ENCODE measurements around the gene MDM2.

The MDM2 gene

DNA sequence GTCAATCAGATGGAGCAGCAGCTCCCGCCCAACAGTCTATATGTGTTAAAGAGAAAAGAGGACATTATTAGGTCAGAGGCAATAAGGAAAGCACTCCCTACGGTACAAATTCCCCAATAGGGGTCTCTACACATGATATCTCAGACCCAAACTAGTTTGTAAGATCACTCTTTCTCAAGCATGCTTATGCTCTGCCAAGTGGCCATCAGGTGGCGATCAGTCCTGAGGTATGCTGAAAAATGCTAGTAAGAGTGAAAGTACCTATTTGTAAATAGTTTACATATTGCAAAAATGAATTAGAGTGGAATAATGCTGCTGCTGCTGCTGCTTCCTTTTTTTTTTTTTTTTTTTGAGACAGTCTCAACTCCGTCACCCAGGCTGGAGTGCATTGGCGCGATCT is 63.9 kb downstream of the MDM2 start:
- Mint-ChIP-seq H3K27ac (no peak overlapping the region), H3K36me3 (ENCODE audit: low read depth) (peaks cover 22% of the 10 kb centered on the region), H3K9me3 (no peaks in the 10 kb centered on the region), H3K4me3 (no peak overlapping the region), H3K4me1 (ENCODE audit: low read depth) (no peaks in the 10 kb centered on the region), H3K27me3 (peaks cover 3% of the 10 kb centered on the region)
- DNase-seq = no peak

DNA sequence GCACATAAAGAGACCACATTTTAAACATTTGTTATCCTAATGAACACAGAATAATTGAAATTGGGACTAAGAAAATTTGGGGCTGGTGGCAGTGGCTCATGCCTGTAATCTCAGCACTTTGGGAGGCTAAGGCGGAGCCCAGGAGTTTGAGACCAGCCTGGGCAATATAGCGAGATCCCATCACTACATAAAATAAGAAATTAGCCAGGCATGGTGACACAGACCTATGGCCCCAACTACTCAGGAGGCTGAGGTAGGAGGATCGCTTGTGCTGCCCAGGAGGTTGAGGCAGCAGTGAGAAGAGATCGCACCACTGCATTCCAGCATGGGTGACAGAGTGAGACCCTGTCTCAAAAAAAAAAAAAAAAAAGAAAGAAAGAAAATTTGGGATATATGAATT is 65.3 kb downstream of the MDM2 start:
- Mint-ChIP-seq H3K9me3 (no peaks in the 10 kb centered on the region), H3K36me3 (ENCODE audit: low read depth) (peaks cover 21% of the 10 kb centered on the region), H3K4me1 (ENCODE audit: low read depth) (no peaks in the 10 kb centered on the region), H3K27ac (no peak overlapping the region), H3K4me3 (no peak overlapping the region), H3K27me3 (peaks cover 3% of the 10 kb centered on the region)
- no peak for DNase-seq

DNA sequence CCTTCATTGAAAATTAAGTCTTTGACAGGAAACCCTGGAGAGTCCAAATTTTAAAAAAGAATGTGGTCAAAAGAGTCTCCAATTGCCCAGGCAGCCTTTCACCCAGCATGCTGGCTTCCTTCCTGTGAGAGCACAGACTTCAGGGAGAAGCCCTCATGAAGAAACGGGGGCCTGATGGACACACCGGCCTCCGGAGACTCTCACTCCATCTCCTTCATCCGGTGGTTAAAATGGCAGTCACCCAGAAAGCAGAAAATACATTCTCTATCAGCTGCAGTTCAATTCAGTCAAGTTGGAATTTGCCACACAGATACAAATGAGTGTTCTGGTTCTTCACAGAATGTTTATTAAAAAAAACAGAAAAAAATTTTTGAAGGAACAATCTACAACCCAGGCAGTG is 68.5 kb downstream of the MDM2 start:
- H3K4me3 Mint-ChIP-seq = no peak overlapping the region
- H3K27ac Mint-ChIP-seq = no peak overlapping the region
- peaks cover 10% of the 10 kb centered on the region for H3K36me3 Mint-ChIP-seq (ENCODE audit: low read depth)
- H3K9me3 Mint-ChIP-seq = no peaks in the 10 kb centered on the region
- peaks cover 3% of the 10 kb centered on the region for H3K27me3 Mint-ChIP-seq
- H3K4me1 Mint-ChIP-seq (ENCODE audit: low read depth) = no peaks in the 10 kb centered on the region
- DNase-seq = no peak

DNA sequence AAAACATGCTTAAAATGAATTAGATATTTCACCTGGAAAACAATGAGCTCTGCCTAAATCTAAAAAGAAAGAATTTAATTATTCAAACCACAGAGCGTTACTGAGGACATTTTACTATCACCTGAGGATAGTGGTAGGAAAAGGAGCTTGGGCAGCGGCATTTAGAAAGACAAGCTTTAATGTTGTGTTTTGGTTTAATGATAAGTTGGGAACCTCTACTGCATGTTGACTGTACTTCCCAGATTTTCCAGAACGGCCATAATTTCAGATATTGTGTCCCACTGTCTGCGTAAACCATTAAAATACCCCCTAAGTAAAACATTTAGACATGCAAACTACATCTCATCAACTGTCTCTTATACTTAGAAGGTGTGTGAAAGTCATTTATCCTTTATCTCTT is 69.6 kb downstream of the MDM2 start:
- peaks cover 3% of the 10 kb centered on the region for H3K27me3 Mint-ChIP-seq
- no peaks in the 10 kb centered on the region for H3K4me1 Mint-ChIP-seq (ENCODE audit: low read depth)
- DNase-seq = no peak
- H3K9me3 Mint-ChIP-seq = peaks cover 3% of the 10 kb centered on the region
- peaks cover 15% of the 10 kb centered on the region for H3K36me3 Mint-ChIP-seq (ENCODE audit: low read depth)
- H3K4me3 Mint-ChIP-seq = no peak overlapping the region
- H3K27ac Mint-ChIP-seq = no peak overlapping the region

DNA sequence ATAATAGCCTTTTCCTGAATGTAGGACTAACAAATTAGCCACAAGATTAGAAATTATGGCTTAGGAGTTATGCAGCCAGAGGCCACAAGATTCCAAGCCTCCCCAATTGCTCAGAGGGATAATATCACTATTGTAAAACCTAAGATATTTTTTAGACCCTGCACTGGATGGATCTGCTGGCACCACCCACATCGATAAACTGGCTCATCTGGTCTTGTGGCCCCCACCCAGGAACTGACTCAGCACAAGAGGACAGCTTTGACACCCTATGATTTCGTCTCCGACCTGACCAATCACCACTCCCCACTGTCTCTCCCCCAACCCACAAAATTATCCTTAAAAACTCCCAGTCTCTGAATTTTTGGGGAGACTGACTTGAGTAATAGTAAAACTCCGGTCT is 70.3 kb downstream of the MDM2 start:
- Mint-ChIP-seq H3K36me3 (ENCODE audit: low read depth) (peaks cover 22% of the 10 kb centered on the region), H3K27ac (no peak overlapping the region), H3K27me3 (peaks cover 3% of the 10 kb centered on the region), H3K4me3 (no peak overlapping the region), H3K4me1 (ENCODE audit: low read depth) (no peaks in the 10 kb centered on the region), H3K9me3 (peaks cover 3% of the 10 kb centered on the region)
- DNase-seq = no peak

DNA sequence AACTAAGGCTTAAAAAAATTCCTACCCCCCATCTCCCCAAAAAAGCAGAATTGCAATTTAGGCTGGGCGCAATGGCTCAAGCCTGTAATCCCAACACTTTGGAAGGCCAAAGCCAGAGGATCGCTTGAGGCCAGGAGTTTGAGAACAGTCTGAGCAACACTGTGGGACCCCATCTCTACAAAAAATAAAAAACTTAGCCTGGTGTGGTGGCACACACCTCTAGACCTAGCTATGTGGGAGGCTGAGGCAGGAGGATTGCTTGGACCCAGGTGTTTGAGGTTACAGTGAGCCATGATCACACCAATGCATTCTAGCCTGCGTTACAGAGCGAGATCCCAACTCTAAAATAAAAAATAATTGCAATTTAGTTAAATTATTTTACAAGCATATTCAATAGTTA is 70.9 kb downstream of the MDM2 start:
- Mint-ChIP-seq H3K9me3 (peaks cover 3% of the 10 kb centered on the region), H3K4me1 (ENCODE audit: low read depth) (no peaks in the 10 kb centered on the region), H3K36me3 (ENCODE audit: low read depth) (peaks cover 24% of the 10 kb centered on the region), H3K4me3 (no peak overlapping the region), H3K27ac (no peak overlapping the region), H3K27me3 (peaks cover 3% of the 10 kb centered on the region)
- DNase-seq = no peak

DNA sequence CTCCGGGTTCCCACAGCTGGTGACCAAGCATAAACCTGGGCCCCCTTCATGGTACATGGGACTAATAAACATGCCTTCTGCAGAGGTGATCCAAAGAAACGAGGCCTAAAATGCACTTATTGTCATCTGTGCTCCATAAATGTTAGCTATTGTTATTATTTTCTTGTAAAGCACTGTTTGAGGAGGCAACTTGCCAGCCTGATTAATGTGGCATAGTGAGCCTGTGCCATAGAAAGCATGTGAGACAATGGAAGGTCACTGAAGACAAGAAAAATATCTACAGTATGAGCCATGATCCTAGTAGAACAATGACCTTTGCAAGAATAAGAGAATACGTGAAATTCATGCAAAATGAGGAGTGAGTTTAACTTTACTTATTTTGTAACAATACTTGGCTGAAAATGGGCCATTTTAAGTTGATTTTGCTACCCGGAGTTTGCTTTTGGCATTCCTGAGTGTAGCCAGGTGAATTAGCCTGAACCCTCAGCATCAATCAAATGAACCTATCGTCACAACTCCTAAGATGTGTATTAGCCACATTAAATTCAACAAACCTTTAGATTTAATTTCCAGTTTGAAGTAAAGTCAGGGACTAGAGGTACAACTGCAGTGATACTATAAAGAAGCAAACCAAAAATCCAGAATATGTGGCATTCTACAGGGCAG is 72.8 kb downstream of the MDM2 start:
- H3K27me3 Mint-ChIP-seq = no peaks in the 10 kb centered on the region
- H3K27ac Mint-ChIP-seq = no peak overlapping the region
- peaks cover 24% of the 10 kb centered on the region for H3K36me3 Mint-ChIP-seq (ENCODE audit: low read depth)
- H3K4me3 Mint-ChIP-seq = no peak overlapping the region
- H3K9me3 Mint-ChIP-seq = peaks cover 3% of the 10 kb centered on the region
- DNase-seq = no peak
- H3K4me1 Mint-ChIP-seq (ENCODE audit: low read depth) = no peaks in the 10 kb centered on the region

DNA sequence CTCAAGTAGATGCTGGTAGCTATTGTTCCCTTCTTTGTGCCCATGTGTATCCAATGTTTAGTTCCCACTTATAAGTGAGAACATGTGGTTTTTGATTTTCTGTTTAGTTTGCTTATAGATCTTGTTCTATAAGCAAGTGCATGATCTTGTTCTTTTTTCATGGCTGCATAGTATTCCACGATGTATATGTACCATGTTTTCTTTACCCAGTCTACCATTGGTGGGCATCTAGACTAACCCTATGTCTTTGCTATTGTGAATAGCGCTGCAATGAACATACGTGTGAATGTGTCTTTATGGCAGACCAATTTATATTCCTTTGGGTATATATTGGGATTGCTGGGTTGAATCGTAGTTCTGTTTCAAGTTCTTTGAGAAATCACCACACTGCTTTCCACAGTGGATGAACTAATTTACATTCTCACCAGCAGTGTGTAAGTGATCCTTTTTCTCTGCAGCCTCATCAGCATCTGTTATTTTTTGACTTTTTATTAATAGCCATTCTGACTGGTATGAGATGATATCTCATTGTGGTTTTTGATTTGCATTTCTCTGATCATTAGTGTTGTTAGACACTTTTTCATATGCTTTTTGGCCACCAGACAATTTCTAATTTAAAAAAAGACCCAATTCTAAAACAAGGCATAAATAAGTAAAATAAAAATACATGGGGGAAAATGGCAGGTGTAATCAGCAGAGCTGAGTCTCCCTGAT is 74.4 kb downstream of the MDM2 start:
- Mint-ChIP-seq H3K9me3 (peaks cover 3% of the 10 kb centered on the region), H3K36me3 (ENCODE audit: low read depth) (peaks cover 22% of the 10 kb centered on the region), H3K27ac (no peak overlapping the region), H3K27me3 (peaks cover 2% of the 10 kb centered on the region), H3K4me3 (no peak overlapping the region), H3K4me1 (ENCODE audit: low read depth) (no peaks in the 10 kb centered on the region)
- no peak for DNase-seq

DNA sequence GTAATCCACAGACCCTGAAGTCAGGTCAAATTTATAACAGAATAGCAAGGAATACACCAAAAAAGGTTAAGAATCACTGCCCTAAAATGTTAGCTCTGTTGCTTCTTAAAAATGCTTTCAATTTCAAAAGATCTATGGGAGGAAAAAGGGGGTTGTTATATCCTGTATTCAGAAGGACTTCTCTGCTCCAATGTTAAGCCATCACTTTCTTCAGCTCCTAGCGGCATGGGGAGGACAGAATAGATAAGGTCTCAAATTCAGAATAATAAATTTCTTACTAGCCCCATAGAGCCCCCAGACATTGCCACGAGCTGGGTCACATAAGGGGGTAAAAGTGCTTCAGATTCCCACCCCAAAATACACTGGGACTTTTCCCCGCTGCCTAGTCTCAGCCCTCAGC is 75.2 kb downstream of the MDM2 start:
- Mint-ChIP-seq H3K36me3 (ENCODE audit: low read depth) (peaks cover 22% of the 10 kb centered on the region), H3K27me3 (peaks cover 2% of the 10 kb centered on the region), H3K4me1 (ENCODE audit: low read depth) (peaks cover 6% of the 10 kb centered on the region), H3K9me3 (peaks cover 3% of the 10 kb centered on the region), H3K27ac (no peak overlapping the region), H3K4me3 (no peak overlapping the region)
- DNase-seq = no peak

DNA sequence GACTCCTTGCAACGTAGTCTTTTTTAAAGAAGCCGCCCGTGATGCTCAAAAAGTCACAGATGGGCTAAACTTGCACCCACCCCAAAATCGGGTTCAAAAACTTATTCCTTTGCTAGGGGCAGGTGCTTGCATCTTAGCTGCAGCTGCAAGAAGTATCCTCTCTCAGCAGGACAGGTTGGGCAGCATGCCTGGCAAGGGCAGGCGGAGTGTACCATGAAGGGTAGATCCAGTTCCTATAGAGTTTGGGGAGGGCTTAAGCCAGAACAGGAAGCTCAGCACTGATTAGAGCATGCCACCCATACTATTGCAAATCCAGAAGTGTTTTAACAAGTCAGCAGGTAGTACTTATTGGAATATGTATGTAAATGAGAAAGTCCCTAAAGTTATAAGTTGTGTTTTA is 76.3 kb downstream of the MDM2 start:
- no peak overlapping the region for H3K27ac Mint-ChIP-seq
- peaks cover 15% of the 10 kb centered on the region for H3K4me1 Mint-ChIP-seq (ENCODE audit: low read depth)
- peaks cover 2% of the 10 kb centered on the region for H3K27me3 Mint-ChIP-seq
- peaks cover 3% of the 10 kb centered on the region for H3K9me3 Mint-ChIP-seq
- H3K4me3 Mint-ChIP-seq = no peak overlapping the region
- DNase-seq = no peak
- peaks cover 22% of the 10 kb centered on the region for H3K36me3 Mint-ChIP-seq (ENCODE audit: low read depth)

DNA sequence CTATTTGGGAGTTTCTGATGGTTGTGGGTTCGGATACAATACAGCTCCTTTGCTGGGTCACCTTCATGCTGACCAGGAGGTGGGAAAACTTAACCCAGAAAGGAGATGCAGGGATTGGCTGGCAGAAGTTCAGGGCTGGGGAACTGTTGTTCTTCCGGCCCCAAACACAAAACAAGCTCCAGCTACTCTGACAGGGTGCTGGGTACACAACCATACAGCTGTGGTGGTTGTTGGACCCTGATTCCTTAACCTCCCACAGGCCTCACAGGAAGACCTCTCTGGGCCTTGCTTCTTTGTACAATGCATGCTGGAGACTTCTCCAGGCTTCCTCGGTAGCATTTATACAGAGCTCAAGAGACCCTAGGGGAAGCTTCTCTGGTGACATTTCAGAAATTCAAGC is 77.4 kb downstream of the MDM2 start:
- Mint-ChIP-seq H3K27ac (no peak overlapping the region), H3K36me3 (ENCODE audit: low read depth) (peaks cover 20% of the 10 kb centered on the region), H3K4me1 (ENCODE audit: low read depth) (peaks cover 21% of the 10 kb centered on the region), H3K27me3 (peaks cover 2% of the 10 kb centered on the region), H3K4me3 (no peak overlapping the region), H3K9me3 (peaks cover 3% of the 10 kb centered on the region)
- DNase-seq = no peak

DNA sequence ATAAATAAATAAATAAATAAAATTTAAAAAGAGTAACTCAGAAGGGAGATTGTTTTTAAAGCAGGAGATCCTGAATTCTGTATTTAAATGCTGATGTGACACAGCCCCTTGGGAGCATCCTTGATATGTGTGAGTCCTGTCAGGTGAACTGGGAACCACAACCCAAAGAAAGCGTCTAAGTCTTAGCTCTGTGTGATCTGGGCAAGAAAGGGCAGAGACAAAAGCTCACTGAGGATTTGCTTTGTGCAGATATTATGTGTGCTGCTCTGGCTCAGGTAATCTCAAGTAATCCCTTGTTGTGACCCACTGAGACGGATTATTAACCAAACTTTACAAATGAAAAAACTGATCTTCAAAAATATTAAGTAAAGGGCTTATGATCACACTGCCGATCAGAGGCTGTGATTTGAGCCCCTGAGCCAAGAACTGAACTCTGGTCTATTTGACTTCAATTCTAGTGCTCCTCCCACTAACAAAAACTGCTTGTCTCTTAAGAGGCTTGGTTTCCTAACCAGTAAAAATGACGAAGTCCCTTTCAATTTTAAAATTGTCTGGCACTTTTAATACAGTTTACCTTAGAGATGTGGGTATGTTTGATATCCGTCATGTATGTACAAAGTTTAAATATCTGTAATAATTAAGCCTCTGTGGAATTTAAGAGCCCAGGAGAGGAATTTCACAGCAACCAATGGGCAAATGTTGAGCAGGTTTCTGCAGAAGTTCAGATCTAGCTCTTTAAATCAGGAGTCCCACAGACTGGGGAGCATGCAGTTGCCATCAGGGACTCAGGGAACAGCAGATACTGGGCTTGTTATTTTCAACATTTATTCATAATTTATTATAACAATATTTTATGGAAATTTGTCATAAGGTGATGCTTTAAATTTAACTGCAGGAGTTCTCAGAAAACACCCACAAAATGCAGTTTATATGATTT is 78.9 kb downstream of the MDM2 start:
- Mint-ChIP-seq H3K27ac (no peak overlapping the region), H3K27me3 (peaks cover 2% of the 10 kb centered on the region), H3K4me3 (no peak overlapping the region), H3K36me3 (ENCODE audit: low read depth) (peaks cover 20% of the 10 kb centered on the region), H3K4me1 (ENCODE audit: low read depth) (peaks cover 31% of the 10 kb centered on the region), H3K9me3 (peaks cover 3% of the 10 kb centered on the region)
- no peak for DNase-seq

DNA sequence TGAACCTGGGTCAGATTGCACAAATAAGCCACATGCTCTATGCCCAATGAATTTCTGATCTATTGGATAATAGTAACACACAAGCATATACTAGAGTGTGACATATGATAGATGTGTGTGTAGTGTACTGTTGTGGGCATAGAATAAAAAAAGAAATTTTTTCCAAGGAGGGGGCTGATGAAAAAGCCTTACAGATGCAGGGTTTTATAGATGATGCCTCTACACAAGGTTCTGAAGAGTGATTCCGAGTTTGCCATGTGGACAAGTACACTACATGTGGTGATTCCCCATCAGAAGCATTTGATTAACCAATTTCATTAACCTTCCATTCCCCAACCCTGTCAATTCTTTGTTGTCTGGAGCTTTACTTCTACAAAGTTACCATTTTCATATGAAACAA is 79.7 kb downstream of the MDM2 start:
- no peak overlapping the region for H3K4me3 Mint-ChIP-seq
- H3K4me1 Mint-ChIP-seq (ENCODE audit: low read depth) = peaks cover 36% of the 10 kb centered on the region
- no peak overlapping the region for H3K27ac Mint-ChIP-seq
- no peak for DNase-seq
- peaks cover 13% of the 10 kb centered on the region for H3K36me3 Mint-ChIP-seq (ENCODE audit: low read depth)
- peaks cover 2% of the 10 kb centered on the region for H3K27me3 Mint-ChIP-seq
- H3K9me3 Mint-ChIP-seq = no peaks in the 10 kb centered on the region

DNA sequence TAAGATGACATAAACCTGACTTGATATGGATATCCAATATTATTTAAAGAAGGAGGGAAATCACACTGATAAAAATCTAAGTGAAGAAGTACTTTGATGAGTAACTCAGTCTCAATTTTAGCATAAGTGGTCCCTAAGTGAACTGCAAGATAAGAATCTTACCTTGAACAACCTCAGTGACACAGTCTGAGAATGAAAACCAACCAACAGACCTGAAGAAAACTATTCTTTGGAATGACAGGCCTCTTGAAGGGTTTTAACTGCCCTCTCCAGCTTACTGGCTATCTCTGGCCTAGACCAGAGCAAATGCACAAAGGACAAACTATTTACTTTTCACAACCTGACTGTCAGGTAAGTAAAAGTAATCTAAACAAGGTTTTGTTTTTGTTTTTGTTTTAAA is 80.3 kb downstream of the MDM2 start:
- peaks cover 7% of the 10 kb centered on the region for H3K36me3 Mint-ChIP-seq (ENCODE audit: low read depth)
- no peaks in the 10 kb centered on the region for H3K9me3 Mint-ChIP-seq
- peaks cover 36% of the 10 kb centered on the region for H3K4me1 Mint-ChIP-seq (ENCODE audit: low read depth)
- no peak for DNase-seq
- H3K27me3 Mint-ChIP-seq = peaks cover 2% of the 10 kb centered on the region
- H3K4me3 Mint-ChIP-seq = no peak overlapping the region
- peak overlapping the region; percentile 51 for H3K27ac Mint-ChIP-seq

DNA sequence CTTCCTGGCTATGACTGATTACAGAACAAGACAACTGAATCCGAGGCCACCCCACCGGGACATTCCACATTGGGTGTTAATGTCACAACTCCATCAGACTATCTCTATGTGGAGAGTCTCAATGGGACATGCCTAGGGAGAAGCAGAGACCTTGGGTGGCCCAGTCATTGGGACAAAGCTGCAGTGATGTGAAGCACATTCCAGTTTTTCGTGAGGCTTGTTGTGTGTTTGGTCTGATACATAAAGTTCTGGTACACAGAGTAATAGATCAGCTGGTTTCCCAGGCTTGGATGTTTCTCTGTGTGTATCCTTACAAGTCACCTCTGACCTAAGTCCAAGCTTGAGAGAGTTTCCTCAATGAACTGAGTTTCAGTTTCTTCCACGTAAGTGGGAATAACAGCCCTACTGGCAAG is 82.7 kb downstream of the MDM2 start:
- Mint-ChIP-seq H3K36me3 (ENCODE audit: low read depth) (peaks cover 3% of the 10 kb centered on the region), H3K4me3 (no peak overlapping the region), H3K9me3 (no peaks in the 10 kb centered on the region), H3K27me3 (peaks cover 2% of the 10 kb centered on the region), H3K27ac (no peak overlapping the region), H3K4me1 (ENCODE audit: low read depth) (peaks cover 38% of the 10 kb centered on the region)
- DNase-seq = no peak
